ENCODE measurements around the gene PROK1. TPM values are rescaled to one million over a fixed set of nuclear protein-coding genes. Genes with fewer than 3 reads are reported as not detected.

The PROK1 gene
- polyA plus RNA-seq, 2 of the 4 experiments (the other 2 are of a cell fraction), result not detected

- CTCF ChIA-PET, result interaction anchor here (0.6 to 11.6 kb wide), 9 partner anchors 12 to 346 kb away, joined by 3 to 256 read pairs (median 27); partner anchors contain the start of gene KCNC4
- no peak for DNase-seq (ENCODE audit: low read depth in 1 of 2, low spot score in 1 of 2)
- Histone ChIP-seq H3K4me2 (no peak overlapping the region), H3K4me3 (no peak overlapping the region), H3K4me1 (no peaks in the 10 kb centered on the region), H3K27ac (no peak overlapping the region), H3K9me3 (no peaks in the 10 kb centered on the region)
- no peak for FAIRE-seq
- no peak for ATAC-seq
- POLR2A ChIA-PET, result no interaction called here
- WGBS (ENCODE audit: missing lambda C conversion rate), result 46% methylated on average over 6 of the region's 6 CpGs
- TF ChIP-seq HOXA7 (CRISPR knock-in tag; IDR thresholded peaks at IDR 0.05), result no peak
- TF ChIP-seq CBX8 (IDR thresholded peaks at IDR 0.05), result no peak
- no peak for TF ChIP-seq KDM5A (IDR thresholded peaks at IDR 0.05)
- no peak for TF ChIP-seq PBX3 (IDR thresholded peaks at IDR 0.05)
- TF ChIP-seq SREBF2 (IDR thresholded peaks at IDR 0.05), result no peak
- no peak for TF ChIP-seq NR3C1 (IDR thresholded peaks at IDR 0.05)
- no peak for TF ChIP-seq HOXB13 (CRISPR knock-in tag; IDR thresholded peaks at IDR 0.05; ENCODE audit: low read depth)
- no peak for TF ChIP-seq RNF2 (IDR thresholded peaks at IDR 0.05; ENCODE audit: borderline replicate concordance, low read depth)
- no peak for TF ChIP-seq CBX2 (IDR thresholded peaks at IDR 0.05; ENCODE audit: borderline replicate concordance, low read depth)
- no peak for TF ChIP-seq TP53 (CRISPR knock-in tag; IDR thresholded peaks at IDR 0.05)
- no peak for TF ChIP-seq HES2 (IDR thresholded peaks at IDR 0.05)
- no peak for TF ChIP-seq KDM1A (IDR thresholded peaks at IDR 0.05; ENCODE audit: low read depth)
- no peak for TF ChIP-seq MAZ (IDR thresholded peaks at IDR 0.05; ENCODE audit: borderline replicate concordance, low read depth, low read length)
- no peak for TF ChIP-seq ESRRA (IDR thresholded peaks at IDR 0.05; ENCODE audit: borderline replicate concordance, low read length)
- TF ChIP-seq RARB (CRISPR knock-in tag; IDR thresholded peaks at IDR 0.05), result no peak
- TF ChIP-seq MAFK (IDR thresholded peaks at IDR 0.05; ENCODE audit: partially characterized antibody), result no peak
- TF ChIP-seq ZNF302 (CRISPR knock-in tag; IDR thresholded peaks at IDR 0.05), result no peak
- no peak for TF ChIP-seq FOSL2 (IDR thresholded peaks at IDR 0.05)
- TF ChIP-seq FOSL2 (CRISPR knock-in tag; IDR thresholded peaks at IDR 0.05), result no peak
- TF ChIP-seq FOSB (CRISPR knock-in tag; IDR thresholded peaks at IDR 0.05), result no peak
Observed at GRCh38 chr1:110498270-110498669, 47.3 kb downstream of the PROK1 start.

- 43% methylated on average over 6 of the region's 6 CpGs for WGBS (ENCODE audit: missing lambda C conversion rate)
- FAIRE-seq, result no peak
- Histone ChIP-seq H3K4me1 (no peaks in the 10 kb centered on the region), H3K4me2 (no peak overlapping the region), H3K9me3 (no peaks in the 10 kb centered on the region), H3K27ac (no peak overlapping the region), H3K4me3 (no peak overlapping the region)
- ChIA-PET POLR2A (no interaction called here), CTCF (interaction anchor here (0.5 to 2.0 kb wide), 9 partner anchors 22 to 298 kb away, joined by 3 to 6 read pairs (median 4); no protein-coding TSS in a partner anchor)
- no peak for DNase-seq (ENCODE audit: low read depth in 1 of 2, low spot score in 1 of 2)
- TF ChIP-seq BCL3 (IDR thresholded peaks at IDR 0.05) (no peak), MAZ (IDR thresholded peaks at IDR 0.05; ENCODE audit: borderline replicate concordance, low read depth, low read length) (no peak), HOXA7 (CRISPR knock-in tag; IDR thresholded peaks at IDR 0.05) (no peak), ELK1 (IDR thresholded peaks at IDR 0.05; ENCODE audit: low read depth, low read length) (no peak), KDM5A (IDR thresholded peaks at IDR 0.05) (no peak), HOXB13 (CRISPR knock-in tag; IDR thresholded peaks at IDR 0.05; ENCODE audit: low read depth) (no peak), ATOH8 (CRISPR knock-in tag; IDR thresholded peaks at IDR 0.05; ENCODE audit: low read depth) (no peak), SMC3 (IDR thresholded peaks at IDR 0.05) (no peak), NPAS2 (CRISPR knock-in tag; IDR thresholded peaks at IDR 0.05; ENCODE audit: borderline replicate concordance) (no peak), MYC (IDR thresholded peaks at IDR 0.05; ENCODE audit: borderline replicate concordance, low read length) (no peak), CBX2 (IDR thresholded peaks at IDR 0.05; ENCODE audit: borderline replicate concordance, low read depth) (no peak), ZNF302 (CRISPR knock-in tag; IDR thresholded peaks at IDR 0.05) (no peak), CBX8 (IDR thresholded peaks at IDR 0.05) (no peak), SREBF2 (IDR thresholded peaks at IDR 0.05) (no peak), USF2 (IDR thresholded peaks at IDR 0.05) (no peak), ZC3H11A (IDR thresholded peaks at IDR 0.05) (no peak)
- ATAC-seq, result no peak
Observed at GRCh38 chr1:110501488-110502132, 50.7 kb downstream of the PROK1 start.
